ENCODE results near the gene MRPL44. TPM values are rescaled to one million over a fixed set of nuclear protein-coding genes. Genes with fewer than 3 reads are reported as not detected.

The MRPL44 gene
- total and polyA plus RNA-seq, 2 of the 13 experiments (the other 11 are each of a cell fraction or from before 2014, with no cell fraction given), result 38.4 to 78.0 TPM

GRCh38 chr2:223944703-223945531, 12.3 kb upstream of the MRPL44 start, which contains the start of gene WDFY1 (continued):
- TF ChIP-seq DBP (CRISPR knock-in tag; IDR thresholded peaks at IDR 0.05; ENCODE audit: not compliant biosample characterization) (peak; percentile 70), ZNF460 (CRISPR knock-in tag; IDR thresholded peaks at IDR 0.05; ENCODE audit: borderline replicate concordance) (no peak; the same call in 1 of the 2 replicates), ZNF614 (CRISPR knock-in tag; IDR thresholded peaks at IDR 0.05; ENCODE audit: borderline replicate concordance) (peak; percentile 94), DR1 (CRISPR knock-in tag; IDR thresholded peaks at IDR 0.05) (peak; percentile 83), AGO2 (optimal IDR thresholded peaks at IDR 0.05; ENCODE audit: low read depth, low read length) (peak; percentile 61), DPF2 (CRISPR knock-in tag; IDR thresholded peaks at IDR 0.05; ENCODE audit: borderline replicate concordance, low read depth) (no peak), ZFAT (CRISPR knock-in tag; conservative IDR thresholded peaks at IDR 0.05) (0 out of 2 replicates have a peak, but pooled peaks have one; percentile 34), FOXP1 (IDR thresholded peaks at IDR 0.05) (no peak), FOXP1 (CRISPR knock-in tag; IDR thresholded peaks at IDR 0.05) (peak; percentile 53), ZNF841 (CRISPR knock-in tag; IDR thresholded peaks at IDR 0.05; ENCODE audit: borderline replicate concordance) (peak; percentile 82; the same call in 1 of the 2 replicates), ZNF777 (CRISPR knock-in tag; IDR thresholded peaks at IDR 0.05) (peak; percentile 95), CENPBD1 (CRISPR knock-in tag; IDR thresholded peaks at IDR 0.05; ENCODE audit: borderline replicate concordance, low read depth) (peak; percentile 95; the same call in 1 of the 2 replicates), YY1 (IDR thresholded peaks at IDR 0.05; ENCODE audit: insufficient read depth, insufficient replicate concordance, low read depth, low read length) (peak; percentile 97), ZNF782 (CRISPR knock-in tag; IDR thresholded peaks at IDR 0.05; ENCODE audit: borderline replicate concordance) (peak; percentile 88; the same call in 1 of the 2 replicates), ZNF17 (CRISPR knock-in tag; IDR thresholded peaks at IDR 0.05) (0 out of 2 replicates have a peak, but pooled peaks have one; percentile 28), JUNB (CRISPR knock-in tag; IDR thresholded peaks at IDR 0.05; ENCODE audit: borderline replicate concordance) (no peak; the same call in 1 of the 2 replicates)
- TF ChIP-seq, protein P1, sequence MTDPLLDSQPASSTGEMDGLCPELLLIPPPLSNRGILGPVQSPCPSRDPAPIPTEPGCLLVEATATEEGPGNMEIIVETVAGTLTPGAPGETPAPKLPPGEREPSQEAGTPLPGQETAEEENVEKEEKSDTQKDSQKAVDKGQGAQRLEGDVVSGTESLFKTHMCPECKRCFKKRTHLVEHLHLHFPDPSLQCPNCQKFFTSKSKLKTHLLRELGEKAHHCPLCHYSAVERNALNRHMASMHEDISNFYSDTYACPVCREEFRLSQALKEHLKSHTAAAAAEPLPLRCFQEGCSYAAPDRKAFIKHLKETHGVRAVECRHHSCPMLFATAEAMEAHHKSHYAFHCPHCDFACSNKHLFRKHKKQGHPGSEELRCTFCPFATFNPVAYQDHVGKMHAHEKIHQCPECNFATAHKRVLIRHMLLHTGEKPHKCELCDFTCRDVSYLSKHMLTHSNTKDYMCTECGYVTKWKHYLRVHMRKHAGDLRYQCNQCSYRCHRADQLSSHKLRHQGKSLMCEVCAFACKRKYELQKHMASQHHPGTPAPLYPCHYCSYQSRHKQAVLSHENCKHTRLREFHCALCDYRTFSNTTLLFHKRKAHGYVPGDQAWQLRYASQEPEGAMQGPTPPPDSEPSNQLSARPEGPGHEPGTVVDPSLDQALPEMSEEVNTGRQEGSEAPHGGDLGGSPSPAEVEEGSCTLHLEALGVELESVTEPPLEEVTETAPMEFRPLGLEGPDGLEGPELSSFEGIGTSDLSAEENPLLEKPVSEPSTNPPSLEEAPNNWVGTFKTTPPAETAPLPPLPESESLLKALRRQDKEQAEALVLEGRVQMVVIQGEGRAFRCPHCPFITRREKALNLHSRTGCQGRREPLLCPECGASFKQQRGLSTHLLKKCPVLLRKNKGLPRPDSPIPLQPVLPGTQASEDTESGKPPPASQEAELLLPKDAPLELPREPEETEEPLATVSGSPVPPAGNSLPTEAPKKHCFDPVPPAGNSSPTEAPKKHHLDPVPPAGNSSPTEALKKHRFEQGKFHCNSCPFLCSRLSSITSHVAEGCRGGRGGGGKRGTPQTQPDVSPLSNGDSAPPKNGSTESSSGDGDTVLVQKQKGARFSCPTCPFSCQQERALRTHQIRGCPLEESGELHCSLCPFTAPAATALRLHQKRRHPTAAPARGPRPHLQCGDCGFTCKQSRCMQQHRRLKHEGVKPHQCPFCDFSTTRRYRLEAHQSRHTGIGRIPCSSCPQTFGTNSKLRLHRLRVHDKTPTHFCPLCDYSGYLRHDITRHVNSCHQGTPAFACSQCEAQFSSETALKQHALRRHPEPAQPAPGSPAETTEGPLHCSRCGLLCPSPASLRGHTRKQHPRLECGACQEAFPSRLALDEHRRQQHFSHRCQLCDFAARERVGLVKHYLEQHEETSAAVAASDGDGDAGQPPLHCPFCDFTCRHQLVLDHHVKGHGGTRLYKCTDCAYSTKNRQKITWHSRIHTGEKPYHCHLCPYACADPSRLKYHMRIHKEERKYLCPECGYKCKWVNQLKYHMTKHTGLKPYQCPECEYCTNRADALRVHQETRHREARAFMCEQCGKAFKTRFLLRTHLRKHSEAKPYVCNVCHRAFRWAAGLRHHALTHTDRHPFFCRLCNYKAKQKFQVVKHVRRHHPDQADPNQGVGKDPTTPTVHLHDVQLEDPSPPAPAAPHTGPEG (CRISPR knock-in tag; IDR thresholded peaks at IDR 0.05), result peak; percentile 96
- TF ChIP-seq, protein P2, sequence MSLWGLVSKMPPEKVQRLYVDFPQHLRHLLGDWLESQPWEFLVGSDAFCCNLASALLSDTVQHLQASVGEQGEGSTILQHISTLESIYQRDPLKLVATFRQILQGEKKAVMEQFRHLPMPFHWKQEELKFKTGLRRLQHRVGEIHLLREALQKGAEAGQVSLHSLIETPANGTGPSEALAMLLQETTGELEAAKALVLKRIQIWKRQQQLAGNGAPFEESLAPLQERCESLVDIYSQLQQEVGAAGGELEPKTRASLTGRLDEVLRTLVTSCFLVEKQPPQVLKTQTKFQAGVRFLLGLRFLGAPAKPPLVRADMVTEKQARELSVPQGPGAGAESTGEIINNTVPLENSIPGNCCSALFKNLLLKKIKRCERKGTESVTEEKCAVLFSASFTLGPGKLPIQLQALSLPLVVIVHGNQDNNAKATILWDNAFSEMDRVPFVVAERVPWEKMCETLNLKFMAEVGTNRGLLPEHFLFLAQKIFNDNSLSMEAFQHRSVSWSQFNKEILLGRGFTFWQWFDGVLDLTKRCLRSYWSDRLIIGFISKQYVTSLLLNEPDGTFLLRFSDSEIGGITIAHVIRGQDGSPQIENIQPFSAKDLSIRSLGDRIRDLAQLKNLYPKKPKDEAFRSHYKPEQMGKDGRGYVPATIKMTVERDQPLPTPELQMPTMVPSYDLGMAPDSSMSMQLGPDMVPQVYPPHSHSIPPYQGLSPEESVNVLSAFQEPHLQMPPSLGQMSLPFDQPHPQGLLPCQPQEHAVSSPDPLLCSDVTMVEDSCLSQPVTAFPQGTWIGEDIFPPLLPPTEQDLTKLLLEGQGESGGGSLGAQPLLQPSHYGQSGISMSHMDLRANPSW (CRISPR knock-in tag; IDR thresholded peaks at IDR 0.05; ENCODE audit: borderline replicate concordance), result no peak

All from HepG2 (cell line).